HS-27A (cell line): ENCODE measurements around the gene MCCC2.
"Not testable (repeated sequence)": the region's sequence is repeated elsewhere in the genome, so short reads cannot be mapped to it uniquely, and the experiment has no call there.

Source experiments
- DNase-seq: peaks from one replicate; pipeline ENCODE4 v3.0.0-alpha.2; 2012; ENCODE audit warnings: low read depth, missing footprints

The MCCC2 gene

GRCh38 chr5:71586941-71587765 lies at the start of gene MCCC2:
Gene MCCC2 (plus strand): TSS chr5:71587340. CDS start chr5:71587426, 86 bp downstream.
- peak; percentile 62 for DNase-seq

GRCh38 chr5:71537687-71538086 lies 49.5 kb upstream of the MCCC2 start:
- DNase-seq, result no peak

GRCh38 chr5:71550885-71551284 lies 36.3 kb upstream of the MCCC2 start:
- not testable (repeated sequence) for DNase-seq

- not testable (repeated sequence) for DNase-seq
Observed at GRCh38 chr5:71551582-71551981, 35.6 kb upstream of the MCCC2 start.

GRCh38 chr5:71552026-71552749 lies 35.0 kb upstream of the MCCC2 start:
- DNase-seq, result not testable (repeated sequence)

- no peak for DNase-seq
Observed at GRCh38 chr5:71563161-71563560, 24.0 kb upstream of the MCCC2 start.

- no peak for DNase-seq
Observed at GRCh38 chr5:71564895-71565294, 22.2 kb upstream of the MCCC2 start.

GRCh38 chr5:71569748-71570509 lies 17.2 kb upstream of the MCCC2 start:
- DNase-seq, result no peak

GRCh38 chr5:71571811-71572210 lies 15.3 kb upstream of the MCCC2 start:
- not testable (repeated sequence) for DNase-seq

GRCh38 chr5:71573591-71573990 lies 13.5 kb upstream of the MCCC2 start:
- no peak for DNase-seq

- DNase-seq, result not testable (repeated sequence)
Observed at GRCh38 chr5:71575588-71575987, 11.6 kb upstream of the MCCC2 start.

- DNase-seq, result no peak
Observed at GRCh38 chr5:71576241-71576640, 10.9 kb upstream of the MCCC2 start.

GRCh38 chr5:71577839-71578238 lies 9.3 kb upstream of the MCCC2 start:
- not testable (repeated sequence) for DNase-seq

- DNase-seq, result no peak
Observed at GRCh38 chr5:71582945-71583584, 4.1 kb upstream of the MCCC2 start.

GRCh38 chr5:71586052-71586940 lies 844 bp upstream of the MCCC2 start:
- no peak for DNase-seq

GRCh38 chr5:71587766-71588532 lies 809 bp downstream of the MCCC2 start:
- no peak for DNase-seq

GRCh38 chr5:71588533-71588885 lies 1.4 kb downstream of the MCCC2 start:
- no peak for DNase-seq

GRCh38 chr5:71589903-71590302 lies 2.8 kb downstream of the MCCC2 start:
- no peak for DNase-seq

GRCh38 chr5:71591100-71591499 lies 4.0 kb downstream of the MCCC2 start:
- DNase-seq, result no peak

GRCh38 chr5:71596169-71596568 lies 9.0 kb downstream of the MCCC2 start:
- no peak for DNase-seq
